ENCODE measurements around the gene RFXANK.

DNA sequence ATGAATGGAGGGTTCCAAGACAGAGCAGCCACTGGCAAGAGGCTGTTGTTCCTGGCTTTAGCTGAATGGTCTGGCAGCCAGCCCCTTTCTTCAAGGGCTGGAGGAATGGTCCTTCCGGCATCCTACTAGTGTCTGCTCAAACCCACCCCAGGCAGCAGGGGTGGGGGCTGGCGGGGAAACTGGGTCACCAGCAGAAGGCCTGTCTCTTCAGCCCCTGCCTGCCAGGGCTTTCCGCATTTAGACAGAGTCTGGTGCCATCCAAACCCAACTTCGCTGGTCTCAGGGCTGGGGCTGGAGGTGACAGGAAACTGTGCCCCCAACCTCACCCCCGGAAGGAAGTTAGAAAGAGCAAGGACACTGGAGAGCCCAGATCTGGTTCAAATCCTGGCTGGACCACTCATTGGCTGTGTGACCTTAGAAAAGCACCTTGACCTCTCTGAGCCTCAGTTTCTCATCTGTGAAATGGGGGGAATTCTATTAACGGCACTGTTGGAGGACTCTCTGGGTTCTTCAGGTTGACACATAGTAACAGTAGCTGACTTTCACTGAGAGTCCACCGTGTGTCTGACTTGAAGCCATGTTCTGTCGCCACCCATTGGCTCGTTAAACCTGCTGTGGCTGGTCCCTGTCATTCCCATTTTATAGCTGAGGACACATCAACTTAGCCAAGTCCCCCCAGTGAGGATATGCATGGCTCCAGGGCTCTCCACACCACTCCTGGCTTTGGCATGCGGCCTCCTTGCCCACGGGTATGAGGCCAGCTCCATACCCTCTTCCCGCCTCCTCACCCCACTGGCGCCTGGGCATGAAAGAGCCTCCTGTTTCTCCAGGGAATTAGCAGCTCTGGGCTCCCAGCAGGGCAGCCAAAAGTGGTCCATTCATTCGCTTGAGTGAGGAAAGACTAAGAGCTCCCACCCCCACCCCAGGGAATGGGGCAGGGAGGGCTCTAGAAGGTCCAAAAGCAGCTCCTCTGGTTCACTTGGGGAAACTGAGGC lies 13.7 kb downstream of the RFXANK start:
- TF ChIP-seq, protein P1, sequence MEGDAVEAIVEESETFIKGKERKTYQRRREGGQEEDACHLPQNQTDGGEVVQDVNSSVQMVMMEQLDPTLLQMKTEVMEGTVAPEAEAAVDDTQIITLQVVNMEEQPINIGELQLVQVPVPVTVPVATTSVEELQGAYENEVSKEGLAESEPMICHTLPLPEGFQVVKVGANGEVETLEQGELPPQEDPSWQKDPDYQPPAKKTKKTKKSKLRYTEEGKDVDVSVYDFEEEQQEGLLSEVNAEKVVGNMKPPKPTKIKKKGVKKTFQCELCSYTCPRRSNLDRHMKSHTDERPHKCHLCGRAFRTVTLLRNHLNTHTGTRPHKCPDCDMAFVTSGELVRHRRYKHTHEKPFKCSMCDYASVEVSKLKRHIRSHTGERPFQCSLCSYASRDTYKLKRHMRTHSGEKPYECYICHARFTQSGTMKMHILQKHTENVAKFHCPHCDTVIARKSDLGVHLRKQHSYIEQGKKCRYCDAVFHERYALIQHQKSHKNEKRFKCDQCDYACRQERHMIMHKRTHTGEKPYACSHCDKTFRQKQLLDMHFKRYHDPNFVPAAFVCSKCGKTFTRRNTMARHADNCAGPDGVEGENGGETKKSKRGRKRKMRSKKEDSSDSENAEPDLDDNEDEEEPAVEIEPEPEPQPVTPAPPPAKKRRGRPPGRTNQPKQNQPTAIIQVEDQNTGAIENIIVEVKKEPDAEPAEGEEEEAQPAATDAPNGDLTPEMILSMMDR (IDR thresholded peaks at IDR 0.05), result no peak
- TF ChIP-seq POLR2A (IDR thresholded peaks at IDR 0.05), result no peak
- no peak for TF ChIP-seq POLR2AphosphoS5 (IDR thresholded peaks at IDR 0.05)

Measured in sigmoid colon (tissue), 4 donors.